Measurements from ENCODE around the gene C2CD3. TPM values are rescaled to one million over a fixed set of nuclear protein-coding genes. Genes with fewer than 3 reads are reported as not detected.

The C2CD3 gene
- total RNA-seq, 2 donors from 2014 or later = 12.2 to 31.6 TPM

DNA sequence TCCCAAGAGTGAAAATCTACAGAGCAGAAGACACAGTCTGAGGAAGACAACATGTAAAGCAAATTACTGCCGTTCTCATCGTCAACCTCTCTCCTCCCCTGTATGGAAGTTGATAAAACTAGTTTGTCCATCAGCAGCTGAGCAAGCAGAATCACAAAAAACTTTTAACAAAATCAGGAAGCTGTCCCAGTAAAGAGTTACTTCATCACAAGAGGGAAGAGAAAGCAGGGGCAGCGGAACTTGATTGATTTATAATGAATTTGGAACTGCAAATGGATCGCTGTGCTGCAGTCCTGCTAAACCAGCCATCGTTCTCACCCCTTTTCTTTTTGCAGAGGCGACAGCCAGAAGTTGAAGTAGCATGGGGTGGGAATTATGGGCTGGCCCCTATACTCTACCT is 148.3 kb downstream of the C2CD3 start:
- no peaks in the 10 kb centered on the region for H3K9me3 ChIP-seq
- intact Hi-C loops (cut with DNase I) = no loop called here
- no peaks in the 10 kb centered on the region for H3K27me3 ChIP-seq
- H3K4me1 ChIP-seq = peaks cover 31% of the 10 kb centered on the region
- no peaks in the 10 kb centered on the region for H3K36me3 ChIP-seq (replicated peaks in 1 of 2; ENCODE audit: insufficient read depth in 1 of 2, low read depth in 2 of 2)
- H3K27ac ChIP-seq = peak overlapping the region in 1 of 4 donors; percentile 32
- no peak for TF ChIP-seq POLR2A (IDR thresholded peaks at IDR 0.05)
- TF ChIP-seq, protein P1, sequence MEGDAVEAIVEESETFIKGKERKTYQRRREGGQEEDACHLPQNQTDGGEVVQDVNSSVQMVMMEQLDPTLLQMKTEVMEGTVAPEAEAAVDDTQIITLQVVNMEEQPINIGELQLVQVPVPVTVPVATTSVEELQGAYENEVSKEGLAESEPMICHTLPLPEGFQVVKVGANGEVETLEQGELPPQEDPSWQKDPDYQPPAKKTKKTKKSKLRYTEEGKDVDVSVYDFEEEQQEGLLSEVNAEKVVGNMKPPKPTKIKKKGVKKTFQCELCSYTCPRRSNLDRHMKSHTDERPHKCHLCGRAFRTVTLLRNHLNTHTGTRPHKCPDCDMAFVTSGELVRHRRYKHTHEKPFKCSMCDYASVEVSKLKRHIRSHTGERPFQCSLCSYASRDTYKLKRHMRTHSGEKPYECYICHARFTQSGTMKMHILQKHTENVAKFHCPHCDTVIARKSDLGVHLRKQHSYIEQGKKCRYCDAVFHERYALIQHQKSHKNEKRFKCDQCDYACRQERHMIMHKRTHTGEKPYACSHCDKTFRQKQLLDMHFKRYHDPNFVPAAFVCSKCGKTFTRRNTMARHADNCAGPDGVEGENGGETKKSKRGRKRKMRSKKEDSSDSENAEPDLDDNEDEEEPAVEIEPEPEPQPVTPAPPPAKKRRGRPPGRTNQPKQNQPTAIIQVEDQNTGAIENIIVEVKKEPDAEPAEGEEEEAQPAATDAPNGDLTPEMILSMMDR (IDR thresholded peaks at IDR 0.05) = no peak
- DNase-seq (no peak), ATAC-seq (no peak)
- H3K4me3 ChIP-seq = no peak overlapping the region
- WGBS, 2 donors = 82 to 89% methylated on average over 6 of the region's 6 CpGs

DNA sequence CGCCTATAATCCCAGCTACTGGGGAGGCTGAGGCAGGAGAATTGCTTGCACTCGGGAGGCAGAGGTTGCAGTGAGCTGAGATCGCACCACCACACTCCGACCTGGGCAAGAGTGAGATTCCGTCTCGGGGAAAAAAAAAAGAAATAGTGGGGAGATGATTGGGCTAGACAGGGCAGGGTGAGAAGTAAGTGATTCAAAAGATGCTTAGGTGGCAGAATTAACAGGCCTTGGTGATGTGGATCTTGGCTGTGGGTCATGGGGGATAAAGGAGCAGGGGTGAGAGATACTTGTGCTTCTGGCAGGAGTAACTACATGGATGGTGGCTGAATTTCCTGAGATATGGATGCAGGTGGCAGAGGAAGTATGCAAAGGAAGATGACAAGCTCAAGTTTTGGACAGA is 148.8 kb downstream of the C2CD3 start:
- no peaks in the 10 kb centered on the region for H3K9me3 ChIP-seq
- no peaks in the 10 kb centered on the region for H3K36me3 ChIP-seq (replicated peaks in 1 of 2; ENCODE audit: insufficient read depth in 1 of 2, low read depth in 2 of 2)
- no peaks in the 10 kb centered on the region for H3K27me3 ChIP-seq
- ATAC-seq (no peak), DNase-seq (no peak)
- no peak overlapping the region for H3K4me3 ChIP-seq
- WGBS, 2 donors = 96 to 98% methylated on average over 6 of the region's 6 CpGs
- no peak for TF ChIP-seq POLR2A (IDR thresholded peaks at IDR 0.05)
- TF ChIP-seq, protein P1 (IDR thresholded peaks at IDR 0.05) = no peak
- no peak overlapping the region for H3K27ac ChIP-seq
- H3K4me1 ChIP-seq = peaks cover 34% of the 10 kb centered on the region
- intact Hi-C loops (cut with DNase I) = no loop called here

DNA sequence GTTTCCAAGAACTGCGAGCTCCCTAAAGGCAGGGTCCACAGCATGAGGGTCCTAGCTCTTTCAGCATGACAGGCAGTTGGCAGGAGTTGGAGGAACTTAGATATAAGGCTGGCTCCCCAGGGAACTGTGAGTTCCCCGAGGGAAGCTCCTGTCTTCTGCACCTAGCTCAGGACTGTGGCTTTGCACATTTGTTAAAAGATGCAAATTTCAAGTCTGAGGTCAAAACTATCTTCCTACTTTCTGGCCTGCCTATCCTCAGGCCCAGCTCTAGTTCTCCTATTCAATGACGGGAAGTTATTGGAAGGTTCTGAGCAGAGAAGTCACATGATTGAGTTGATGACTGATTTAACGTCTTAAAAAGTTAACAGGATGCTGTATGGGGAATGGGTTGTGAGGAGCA is 150.3 kb downstream of the C2CD3 start:
- WGBS, 2 donors = 79 to 90% methylated on average over 4 of the region's 4 CpGs
- Histone ChIP-seq H3K27ac (peak overlapping the region in 1 of 4 donors; percentile 84), H3K9me3 (no peaks in the 10 kb centered on the region), H3K27me3 (no peaks in the 10 kb centered on the region), H3K4me3 (no peak overlapping the region), H3K4me1 (peaks cover 34% of the 10 kb centered on the region), H3K36me3 (replicated peaks in 1 of 2; ENCODE audit: insufficient read depth in 1 of 2, low read depth in 2 of 2) (no peaks in the 10 kb centered on the region)
- DNase-seq (no peak), ATAC-seq (no peak)
- intact Hi-C loops (cut with DNase I) = no loop called here
- TF ChIP-seq, protein P1 (IDR thresholded peaks at IDR 0.05) = no peak
- no peak for TF ChIP-seq POLR2A (IDR thresholded peaks at IDR 0.05)

DNA sequence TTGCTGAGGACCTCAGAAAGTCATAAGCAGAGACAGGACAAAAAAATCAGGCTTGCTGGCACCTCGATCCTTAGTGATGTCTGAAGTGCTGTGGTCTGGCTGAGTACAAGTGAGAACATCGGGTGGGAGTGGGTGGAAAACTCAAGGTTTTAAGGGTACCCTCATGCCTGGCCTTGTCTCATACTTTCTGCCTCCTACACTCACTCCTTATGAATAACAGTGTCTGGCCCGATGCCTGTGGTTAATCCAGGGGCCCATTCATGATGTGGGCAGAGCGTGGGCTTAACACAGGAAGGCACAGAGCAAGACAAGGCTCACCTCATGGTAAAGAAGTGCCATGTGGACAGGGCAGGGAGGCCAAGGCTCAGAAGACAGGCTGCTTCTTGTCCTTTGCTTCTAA is 150.9 kb downstream of the C2CD3 start:
- no peak for ATAC-seq
- WGBS, 2 donors = 79 to 87% methylated on average over 4 of the region's 4 CpGs

More for the DNA sequence above, 150.9 kb downstream of the C2CD3 start:
- TF ChIP-seq POLR2A (IDR thresholded peaks at IDR 0.05) = no peak
- TF ChIP-seq, protein P1 (IDR thresholded peaks at IDR 0.05) = no peak
- peak overlapping the region; percentile 36 to 92 (median 86) for H3K27ac ChIP-seq
- H3K4me1 ChIP-seq = peaks cover 34% of the 10 kb centered on the region
- no peak for DNase-seq
- intact Hi-C loops (cut with DNase I) = no loop called here
- no peaks in the 10 kb centered on the region for H3K27me3 ChIP-seq
- H3K36me3 ChIP-seq (replicated peaks in 1 of 2; ENCODE audit: insufficient read depth in 1 of 2, low read depth in 2 of 2) = no peaks in the 10 kb centered on the region
- H3K4me3 ChIP-seq = no peak overlapping the region
- no peaks in the 10 kb centered on the region for H3K9me3 ChIP-seq

Data from body of pancreas (tissue), 4 donors.